Uterus (tissue), 4 donors: ENCODE results near the gene TOP3A. TPM values are rescaled to one million over a fixed set of nuclear protein-coding genes. Genes with fewer than 3 reads are reported as not detected.
A peak's percentile ranks its signal among the peaks of the same experiment; 100 is the strongest.

ENCODE experiments used
- DNase-seq, 2 donors: peaks; one replicate each; pipeline ENCODE4 v3.0.0-alpha.2; 2019 to 2020
- H3K27ac ChIP-seq, 2 donors: fragments of 200-600 bp; sonication (generic); 1 replicate in 1 of 2; 2 replicates in 1 of 2; pipeline ENCODE4 v1.5.1; 2016 to 2018
- H3K27me3 ChIP-seq, 2 donors: fragments of 200-600 bp; sonication (generic); one replicate each; pipeline ENCODE4 v1.5.1; 2018 to 2019; ENCODE audit warnings: control low read depth in 1 of 2
- H3K36me3 ChIP-seq, 2 donors: fragments of 200-600 bp; sonication (generic); one replicate each; pipeline ENCODE4 v1.5.1; 2019; ENCODE audit warnings: control low read depth in 1 of 2
- H3K4me1 ChIP-seq, 2 donors: fragments of 200-600 bp; sonication (generic); one replicate each; pipeline ENCODE4 v1.5.1; 2018 to 2019; ENCODE audit warnings: control low read depth in 1 of 2
- H3K4me3 ChIP-seq, 2 donors: fragments of 200-600 bp; sonication (generic); 1 replicate in 1 of 2; 2 replicates in 1 of 2; pipeline ENCODE4 v1.5.1; 2018 to 2019; ENCODE audit warnings: mild to moderate bottlenecking in 1 of 2
- H3K9me3 ChIP-seq, 2 donors: fragments of 200-600 bp; sonication (generic); one replicate each; pipeline ENCODE4 v1.5.1; 2019; ENCODE audit warnings: control low read depth in 1 of 2
- POLR2A ChIP-seq, 2 donors: fragments of 450-650 bp; IDR thresholded peaks; one replicate each; pipeline ENCODE4 v1.6.1; 2016; ENCODE audit warnings: antibody characterized with exemption in 2 of 2, mild to moderate bottlenecking in 1 of 2, moderate library complexity in 1 of 2
- intact Hi-C: fragments of 100-400 bp; cut with DNase I; formaldehyde crosslinking; loops from one replicate; pipeline ENCODE4 v1.15.1; 2023; ENCODE audit warnings: low total_unique reads
- total RNA-seq, 4 donors: library from RNA; depleted of rRNA in 3 of 4; stranded (reverse); fragments of >200 nt in 3 of 4; gene quantifications; one replicate each; pipeline versions ENCODE4 v1.1.0 to v1.2.4, GENCODE V29; 2014 to 2023
- TF ChIP-seq, protein P1 (sequence below), 4 experiments: fragments of 200-600 bp in 2 of 4; fragments of 450-650 bp in 2 of 4; sonication (generic) in 2 of 4; IDR thresholded peaks; one replicate each; pipeline ENCODE4 v1.5.1; 2016 to 2019; ENCODE audit warnings: antibody characterized with exemption in 4 of 4, mild to moderate bottlenecking in 2 of 4, moderate library complexity in 1 of 4
- donor health status: DM: yes; HTN: yes; CAD: no.

The TOP3A gene
- total RNA-seq, 4 donors from 2014 or later: 28.9 to 89.7 (median 63.4) TPM

DNA sequence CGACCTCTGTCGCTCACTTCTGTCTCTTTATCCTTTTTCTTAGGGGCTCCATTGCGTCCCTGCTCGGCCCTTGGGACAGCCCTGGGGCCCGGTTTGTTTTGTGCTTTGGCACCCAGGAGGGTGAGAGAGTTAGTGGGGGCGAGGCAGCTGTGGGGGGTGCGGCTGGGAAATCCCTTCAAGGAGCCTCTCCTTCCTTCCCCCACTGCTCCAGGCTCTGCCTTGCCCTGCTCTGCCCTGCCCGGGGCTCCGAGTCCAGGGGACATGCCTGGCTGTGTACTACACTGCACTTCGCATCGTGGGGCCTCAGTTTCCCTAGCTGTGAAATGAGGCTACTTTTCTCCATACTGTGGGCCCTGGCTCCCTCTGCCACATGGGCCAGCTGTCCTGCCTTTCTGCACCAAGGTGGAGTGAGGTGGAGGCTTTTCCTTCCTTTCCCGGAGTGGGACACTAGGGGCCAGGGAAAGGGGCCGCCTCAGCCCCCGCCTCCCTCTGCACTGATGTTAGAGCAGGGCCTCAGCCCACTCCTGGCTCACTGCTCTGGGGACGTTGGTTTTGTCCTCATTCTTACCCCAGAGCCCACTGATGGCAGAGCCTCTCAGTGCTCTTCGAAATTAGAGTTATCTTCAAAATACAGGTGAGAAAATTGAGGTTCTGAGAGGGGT, 88.4 kb downstream of the TOP3A start:
- Histone ChIP-seq H3K36me3 (no peaks in the 10 kb centered on the region), H3K4me1 (peaks cover 0 to 8% of the 10 kb centered on the region in 2 donors), H3K4me3 (peak overlapping the region; percentile 53), H3K27ac (peak overlapping the region; percentile 72 to 82), H3K27me3 (no peaks in the 10 kb centered on the region), H3K9me3 (no peaks in the 10 kb centered on the region)
- peak in 1 of 2 donors; percentile 39 for DNase-seq
- intact Hi-C loops: no loop called here
- TF ChIP-seq POLR2A (IDR thresholded peaks at IDR 0.05): no peak
- TF ChIP-seq, protein P1, sequence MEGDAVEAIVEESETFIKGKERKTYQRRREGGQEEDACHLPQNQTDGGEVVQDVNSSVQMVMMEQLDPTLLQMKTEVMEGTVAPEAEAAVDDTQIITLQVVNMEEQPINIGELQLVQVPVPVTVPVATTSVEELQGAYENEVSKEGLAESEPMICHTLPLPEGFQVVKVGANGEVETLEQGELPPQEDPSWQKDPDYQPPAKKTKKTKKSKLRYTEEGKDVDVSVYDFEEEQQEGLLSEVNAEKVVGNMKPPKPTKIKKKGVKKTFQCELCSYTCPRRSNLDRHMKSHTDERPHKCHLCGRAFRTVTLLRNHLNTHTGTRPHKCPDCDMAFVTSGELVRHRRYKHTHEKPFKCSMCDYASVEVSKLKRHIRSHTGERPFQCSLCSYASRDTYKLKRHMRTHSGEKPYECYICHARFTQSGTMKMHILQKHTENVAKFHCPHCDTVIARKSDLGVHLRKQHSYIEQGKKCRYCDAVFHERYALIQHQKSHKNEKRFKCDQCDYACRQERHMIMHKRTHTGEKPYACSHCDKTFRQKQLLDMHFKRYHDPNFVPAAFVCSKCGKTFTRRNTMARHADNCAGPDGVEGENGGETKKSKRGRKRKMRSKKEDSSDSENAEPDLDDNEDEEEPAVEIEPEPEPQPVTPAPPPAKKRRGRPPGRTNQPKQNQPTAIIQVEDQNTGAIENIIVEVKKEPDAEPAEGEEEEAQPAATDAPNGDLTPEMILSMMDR (IDR thresholded peaks at IDR 0.05): no peak

DNA sequence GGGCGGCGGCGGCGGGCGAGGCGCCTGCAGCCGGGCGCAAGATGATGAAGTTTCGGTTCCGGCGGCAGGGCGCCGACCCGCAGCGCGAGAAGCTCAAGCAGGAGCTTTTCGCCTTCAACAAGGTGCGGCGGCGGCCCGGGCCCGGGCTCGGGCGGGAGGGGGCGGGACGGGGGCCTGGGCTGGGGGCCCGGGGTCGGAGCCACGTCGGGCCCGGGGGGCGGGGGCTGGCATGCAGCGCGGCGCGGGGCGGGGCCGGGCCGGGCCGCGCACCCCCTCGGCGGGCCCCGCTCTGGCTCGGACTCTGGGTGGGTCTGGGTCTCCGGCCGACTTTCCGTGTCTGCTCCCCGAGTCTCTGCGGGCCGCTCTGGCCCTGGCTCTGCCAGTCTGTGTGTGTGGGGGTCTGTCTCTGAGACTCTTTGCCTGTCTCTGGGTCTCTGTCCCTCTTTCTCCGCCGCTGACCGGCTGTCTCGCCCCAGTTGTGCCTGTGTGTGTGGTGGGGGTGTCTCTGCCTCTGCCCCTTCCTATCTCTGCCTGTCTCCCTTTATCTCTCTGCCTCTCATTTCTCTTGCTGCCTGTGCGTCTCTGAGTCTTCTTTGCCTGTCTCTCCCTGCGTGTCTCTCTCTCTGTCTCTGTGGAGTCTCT, 89.0 kb downstream of the TOP3A start:
- peaks cover 0 to 8% of the 10 kb centered on the region in 2 donors for H3K4me1 ChIP-seq
- DNase-seq: peak in 1 of 2 donors; percentile 52
- H3K27ac ChIP-seq: peak overlapping the region; percentile 72 to 82
- peak overlapping the region; percentile 53 for H3K4me3 ChIP-seq
- H3K9me3 ChIP-seq: no peaks in the 10 kb centered on the region
- no peaks in the 10 kb centered on the region for H3K36me3 ChIP-seq
- intact Hi-C loops: no loop called here
- H3K27me3 ChIP-seq: no peaks in the 10 kb centered on the region
- TF ChIP-seq, protein P1 (IDR thresholded peaks at IDR 0.05): no peak
- TF ChIP-seq POLR2A (IDR thresholded peaks at IDR 0.05): peak in 1 of 2 donors; percentile 9

DNA sequence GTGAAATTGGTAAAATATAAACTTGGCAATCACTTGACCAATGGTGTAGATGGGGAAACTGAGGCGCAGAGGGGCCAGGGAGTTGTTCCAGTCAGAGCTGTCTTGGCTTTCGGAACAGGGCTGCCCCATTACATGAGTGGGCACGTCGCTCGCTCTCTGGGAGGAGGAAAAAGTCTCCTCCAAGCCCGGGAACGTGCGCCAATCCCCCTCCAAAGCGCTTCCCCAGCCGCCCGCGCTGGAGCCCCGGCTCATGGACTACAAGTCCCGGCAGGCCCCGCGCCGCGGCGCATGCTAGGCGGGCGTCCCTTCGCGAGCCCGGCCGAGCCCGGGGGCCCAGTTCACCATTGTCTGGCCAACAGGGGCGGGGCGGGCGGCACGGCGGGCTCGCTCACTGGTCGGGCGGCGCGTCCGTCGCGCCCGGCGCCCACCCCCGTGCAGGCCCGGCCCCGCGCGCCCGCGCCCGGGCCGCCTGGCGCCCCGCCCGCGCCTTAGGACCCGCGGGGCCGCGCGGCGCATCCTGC, 89.6 kb downstream of the TOP3A start, which contains the start of gene LLGL1:
Gene LLGL1, plus strand, starts transcription at position 515 of the 521 bp plus-strand sequence. CDS start 48 bp downstream, outside the sequence.
- intact Hi-C loops: no loop called here
- peak; percentile 96 for DNase-seq
- H3K36me3 ChIP-seq: no peaks in the 10 kb centered on the region
- no peaks in the 10 kb centered on the region for H3K9me3 ChIP-seq
- TF ChIP-seq, protein P1 (IDR thresholded peaks at IDR 0.05): no peak
- peak in 1 of 2 donors; percentile 31 for TF ChIP-seq POLR2A (IDR thresholded peaks at IDR 0.05)
- H3K4me1 ChIP-seq: peaks cover 0 to 8% of the 10 kb centered on the region in 2 donors
- peak within 1 kb of the TSS; percentile 82 for H3K27ac ChIP-seq
- peak within 1 kb of the TSS; percentile 53 for H3K4me3 ChIP-seq
- no peaks in the 10 kb centered on the region for H3K27me3 ChIP-seq

DNA sequence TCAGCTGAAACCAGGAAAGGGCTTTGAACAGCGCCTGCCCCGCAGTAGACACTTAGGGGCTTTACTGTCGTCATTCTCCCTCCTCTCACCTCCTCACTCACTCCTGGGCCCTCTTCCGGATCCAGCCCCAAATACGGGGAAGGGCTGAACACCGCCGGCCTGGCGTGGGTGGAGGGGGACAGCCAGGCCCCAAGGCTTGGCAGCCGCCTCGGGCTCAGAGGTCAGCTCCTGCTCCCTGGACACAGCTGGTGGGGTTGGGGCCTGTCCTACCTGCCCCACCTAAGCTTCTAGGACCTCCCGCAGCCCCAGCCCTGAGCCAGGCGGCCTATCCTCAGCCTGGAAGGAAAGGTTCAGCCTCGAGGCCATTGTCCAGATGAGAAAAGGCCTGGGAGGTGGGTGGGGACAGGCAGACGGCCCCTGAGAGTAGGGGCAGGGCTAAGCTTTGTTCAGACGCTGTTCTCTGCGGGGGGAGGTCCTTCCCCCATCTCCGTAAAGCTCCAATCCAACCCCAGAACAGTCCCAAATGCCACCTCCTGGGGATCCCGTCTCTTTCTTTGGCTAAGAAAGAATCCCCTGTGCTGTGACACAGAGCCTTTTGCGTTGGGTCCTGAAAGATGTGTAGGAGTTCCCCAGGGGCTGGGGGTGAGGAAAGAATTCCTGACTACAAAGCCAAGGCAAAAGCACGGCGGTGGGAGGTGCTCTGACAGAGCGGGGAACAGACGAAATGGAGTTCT, 90.2 kb downstream of the TOP3A start:
- Histone ChIP-seq H3K27ac (peak overlapping the region; percentile 78 to 82), H3K4me3 (peak overlapping the region; percentile 24 to 33)
- intact Hi-C loops: no loop called here

More for the DNA sequence above, 90.2 kb downstream of the TOP3A start:
- Histone ChIP-seq H3K27me3 (no peaks in the 10 kb centered on the region), H3K9me3 (no peaks in the 10 kb centered on the region), H3K36me3 (no peaks in the 10 kb centered on the region), H3K4me1 (peaks cover 0 to 8% of the 10 kb centered on the region in 2 donors)
- peak; percentile 50 to 67 for DNase-seq
- TF ChIP-seq, protein P1 (IDR thresholded peaks at IDR 0.05): no peak
- no peak for TF ChIP-seq POLR2A (IDR thresholded peaks at IDR 0.05)
